Measurements from ENCODE around the gene ASCC3.

Gene ASCC3

GRCh38 chr6:100721256-100721655 is 159.9 kb downstream of the ASCC3 start:
- DNase-seq, result no peak

GRCh38 chr6:100719883-100720682 is 161.0 kb downstream of the ASCC3 start:
- no peak for DNase-seq

- DNase-seq, result no peak
Observed at GRCh38 chr6:100712997-100713396, 168.1 kb downstream of the ASCC3 start.

DNA sequence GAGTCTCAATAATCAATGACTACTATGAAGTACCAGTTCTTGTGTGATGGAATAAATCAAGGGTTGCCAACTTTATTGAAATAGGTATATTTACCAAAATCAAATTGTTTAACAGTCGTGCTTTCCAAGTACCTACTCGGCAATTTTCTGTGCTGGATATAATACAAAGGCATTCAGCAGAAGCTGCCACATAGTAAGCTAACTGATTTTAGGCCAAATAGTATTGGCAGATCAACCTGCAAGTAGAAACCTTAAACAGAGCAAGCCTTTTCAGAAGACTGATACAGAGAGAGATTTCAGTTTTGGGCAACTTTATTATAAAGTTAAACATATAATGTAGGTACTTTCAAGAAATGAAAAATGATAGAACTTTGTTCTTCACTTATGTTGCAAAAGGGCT is 174.6 kb downstream of the ASCC3 start:
- no peak for DNase-seq

DNA sequence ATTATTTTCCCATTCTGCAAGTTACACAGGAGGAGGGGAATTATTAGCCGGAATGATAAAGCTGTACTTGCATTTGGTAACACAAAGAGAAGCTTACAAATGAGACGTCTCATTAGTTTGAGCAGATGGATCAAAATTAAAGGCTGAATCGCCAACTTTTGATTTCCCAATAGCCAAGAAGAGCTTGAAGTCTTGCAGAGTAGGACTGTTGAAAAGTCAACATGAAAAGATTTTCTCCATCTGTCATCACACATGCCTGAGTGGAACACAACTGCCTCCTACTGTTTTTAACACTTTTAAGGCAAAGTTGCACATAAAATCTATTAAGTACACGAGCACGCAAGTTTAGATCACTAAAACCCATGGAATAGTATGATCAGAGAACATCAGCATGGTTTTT is 176.2 kb downstream of the ASCC3 start:
- DNase-seq, result no peak

DNA sequence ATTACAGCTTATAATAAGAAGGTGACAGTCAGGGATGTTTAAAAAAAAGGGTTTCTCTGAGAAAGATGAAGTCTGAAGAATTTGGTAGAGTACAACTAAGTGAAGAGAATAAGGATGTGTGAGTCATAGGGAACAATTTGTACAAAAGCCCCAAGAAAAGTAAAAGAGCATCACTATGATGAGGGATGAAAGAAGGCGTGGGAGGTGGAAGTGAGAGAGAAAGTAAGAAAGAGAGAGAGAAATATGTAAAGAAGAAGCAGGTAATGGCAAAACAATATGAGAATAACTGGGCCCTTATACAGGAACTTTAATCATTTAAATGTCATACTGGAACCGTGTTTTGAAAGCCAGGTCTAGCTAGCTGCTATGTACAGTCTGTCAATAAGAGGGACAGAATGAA is 179.4 kb downstream of the ASCC3 start:
- DNase-seq, result no peak

GRCh38 chr6:100700009-100700408 is 181.1 kb downstream of the ASCC3 start:
- no peak for DNase-seq

GRCh38 chr6:100695445-100695844 is 185.7 kb downstream of the ASCC3 start:
- no peak for DNase-seq

DNA sequence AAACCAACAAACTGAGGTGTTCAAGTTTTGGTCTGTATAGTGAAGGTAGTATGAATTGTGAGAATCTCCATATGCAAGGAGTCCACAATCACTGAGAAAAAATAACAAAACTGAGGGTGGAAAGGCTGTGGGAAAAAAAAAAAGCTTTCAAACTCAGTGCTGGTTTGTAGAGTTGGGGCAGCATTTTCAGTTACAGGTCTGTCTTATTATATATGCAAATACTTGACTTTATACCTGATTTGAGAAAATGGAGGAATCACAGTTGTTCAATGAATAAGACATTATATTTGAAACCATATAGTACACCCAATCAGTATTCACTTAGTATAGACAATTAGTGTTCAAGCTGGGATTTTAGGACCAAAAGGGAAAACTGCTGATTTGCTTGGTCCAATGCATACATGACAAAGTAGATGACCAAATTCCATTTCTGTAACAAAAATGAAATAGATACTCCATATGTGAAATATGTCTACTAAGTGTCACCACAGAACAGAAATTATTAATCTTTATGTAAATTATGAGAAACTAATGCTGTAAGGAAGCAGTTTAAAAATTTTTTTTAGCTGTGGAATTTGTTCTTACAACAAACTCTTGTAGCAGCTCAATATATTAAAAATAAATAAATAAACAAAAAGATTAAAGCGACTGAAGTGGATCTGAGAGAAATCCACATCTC is 187.7 kb downstream of the ASCC3 start:
- no peak for DNase-seq

DNA sequence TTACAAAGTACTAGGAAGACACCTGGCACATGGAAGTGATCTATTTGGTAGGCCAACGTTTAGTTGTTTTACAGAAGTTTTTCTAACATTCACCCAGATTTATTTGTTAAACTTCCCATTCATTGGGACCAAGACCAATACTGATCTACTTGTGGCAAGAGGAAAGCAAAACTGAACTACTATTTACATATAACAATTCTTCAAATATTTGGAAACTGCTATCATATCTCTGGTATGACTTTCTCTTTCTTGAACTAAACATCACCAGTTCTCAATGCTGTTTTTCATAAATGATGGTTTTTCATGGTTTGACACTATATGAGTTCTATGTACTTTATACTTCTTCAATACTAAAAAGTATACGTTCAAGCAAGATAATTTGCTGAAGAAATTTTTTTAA is 189.2 kb downstream of the ASCC3 start:
- no peak for DNase-seq

DNA sequence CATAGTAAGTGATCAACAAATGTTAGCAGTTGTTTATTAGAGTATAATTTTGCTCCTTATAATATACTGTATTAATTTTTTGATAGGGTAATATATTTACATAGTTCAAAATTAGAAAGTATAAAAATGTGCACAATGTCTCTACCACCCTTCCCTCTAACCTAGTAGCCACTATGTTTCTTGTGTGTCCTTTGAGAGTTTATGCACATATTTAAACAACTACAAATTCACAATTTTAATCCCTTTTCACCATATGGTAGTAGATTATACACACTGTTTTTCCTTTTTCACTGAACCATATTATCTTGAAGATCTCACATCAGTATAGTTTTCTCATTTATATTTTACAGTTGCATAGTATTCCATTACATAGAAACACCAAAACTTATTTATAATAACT is 194.9 kb downstream of the ASCC3 start:
- DNase-seq, result no peak

DNA sequence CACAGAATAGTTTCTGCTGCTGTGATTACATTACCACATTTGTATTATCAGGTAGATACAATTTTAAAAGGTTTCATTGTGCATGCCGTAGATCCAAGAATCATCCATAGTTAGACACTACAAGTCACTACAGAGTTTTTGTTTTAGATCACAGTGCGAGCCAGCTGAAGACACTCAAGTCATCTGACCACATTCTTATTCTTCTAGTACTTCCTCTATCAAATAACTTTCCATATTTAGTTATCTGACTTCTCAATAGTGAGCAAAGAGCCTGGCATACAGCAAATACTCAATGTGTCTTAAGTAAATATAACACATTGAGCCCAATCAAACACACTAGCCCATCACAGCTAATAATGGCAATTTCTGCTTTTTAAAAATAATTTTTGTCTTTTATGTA is 195.4 kb downstream of the ASCC3 start:
- DNase-seq, result no peak

DNA sequence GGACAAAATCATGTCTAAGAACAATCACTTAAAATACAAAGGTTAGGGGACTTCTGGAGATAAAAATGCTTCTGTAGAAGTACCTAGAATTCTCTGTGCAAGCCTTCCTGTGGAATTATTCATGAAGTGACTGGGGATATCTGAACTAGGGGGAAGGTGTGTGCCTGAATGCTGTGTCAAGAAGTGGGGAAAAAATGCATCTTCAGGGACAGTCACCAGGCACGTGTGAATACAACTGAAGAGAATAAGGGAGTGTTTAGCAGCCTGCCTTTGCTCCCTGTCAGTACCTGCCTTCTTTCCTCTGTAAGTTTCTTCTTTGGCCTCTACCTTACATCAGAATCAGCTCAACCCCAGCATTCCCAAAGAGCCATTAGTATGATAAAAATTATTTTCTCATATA is 201.0 kb downstream of the ASCC3 start:
- no peak for DNase-seq

DNA sequence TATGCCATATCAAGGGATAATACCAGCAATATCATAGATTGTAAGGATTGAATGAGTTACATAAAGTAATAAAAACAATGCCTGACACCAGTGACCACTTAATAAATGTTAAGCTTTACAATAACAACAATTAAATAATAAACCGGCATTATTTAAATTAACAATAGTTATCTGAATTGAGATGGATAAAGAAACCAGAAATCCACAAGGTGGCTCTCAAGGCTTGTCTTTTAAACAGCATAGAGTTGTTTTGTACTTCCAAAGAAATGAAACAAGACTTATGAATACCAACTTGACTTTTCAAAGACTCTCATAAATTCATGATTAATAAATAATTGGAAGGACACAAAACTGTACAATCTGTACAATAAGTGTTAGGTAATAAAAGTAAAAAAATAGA is 203.1 kb downstream of the ASCC3 start:
- no peak for DNase-seq

- no peak for DNase-seq
Observed at GRCh38 chr6:100677240-100677639, 203.9 kb downstream of the ASCC3 start.

DNA sequence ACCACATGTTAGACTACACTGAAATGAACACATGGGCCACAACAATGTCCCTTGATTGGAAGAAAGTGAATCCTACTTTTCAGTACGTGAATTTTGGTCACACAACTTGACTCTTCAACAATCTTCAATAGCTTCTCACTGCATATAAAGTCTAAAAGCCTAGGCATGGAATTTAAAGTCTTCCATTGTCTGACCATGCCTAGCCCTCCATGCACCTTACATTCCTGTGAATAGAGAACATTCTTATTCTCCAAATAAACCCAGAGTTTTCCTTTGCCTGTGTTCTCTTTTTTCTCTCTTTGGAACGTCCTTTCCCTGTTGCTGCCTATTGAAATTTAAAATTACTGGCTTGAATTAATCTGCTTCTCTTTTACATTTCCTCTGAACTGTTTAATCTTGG is 207.5 kb downstream of the ASCC3 start:
- DNase-seq, result no peak

DNA sequence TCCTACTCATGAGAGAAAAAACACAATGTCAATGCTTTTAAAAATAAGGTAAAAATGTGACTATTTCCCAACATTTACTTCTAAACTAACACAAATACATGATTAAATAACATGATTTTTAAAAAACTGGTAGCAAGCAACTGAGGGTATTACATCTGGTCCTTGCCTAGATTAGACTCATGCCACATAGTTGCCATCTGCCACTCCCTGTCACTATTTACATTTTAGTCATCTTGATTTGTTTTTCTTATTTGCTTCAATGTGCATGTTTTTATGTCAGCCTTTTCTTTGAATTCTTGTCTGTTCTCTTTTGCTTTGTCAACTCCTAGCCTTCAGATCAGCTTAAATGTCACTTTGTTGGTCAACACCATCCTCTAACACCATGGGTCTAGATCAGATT is 209.4 kb downstream of the ASCC3 start:
- DNase-seq, result no peak

GRCh38 chr6:100670056-100670455 is 211.1 kb downstream of the ASCC3 start:
- no peak for DNase-seq

DNA sequence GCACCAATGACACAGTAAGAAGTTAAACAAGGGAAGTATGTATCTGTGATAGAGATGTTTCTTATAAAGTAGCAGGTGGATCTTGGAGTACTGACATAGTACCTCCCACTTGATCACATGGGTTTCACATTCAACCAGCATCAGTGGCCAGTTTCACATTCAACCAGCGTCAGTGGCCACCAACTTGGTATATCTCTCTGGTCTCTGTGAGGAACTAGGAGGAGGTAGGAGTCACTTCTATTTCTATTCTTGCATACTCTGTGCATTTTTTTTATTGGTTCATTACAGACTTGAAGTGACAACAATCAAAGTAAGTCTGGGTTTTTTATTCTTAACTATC is 216.1 kb downstream of the ASCC3 start:
- DNase-seq, result no peak

DNA sequence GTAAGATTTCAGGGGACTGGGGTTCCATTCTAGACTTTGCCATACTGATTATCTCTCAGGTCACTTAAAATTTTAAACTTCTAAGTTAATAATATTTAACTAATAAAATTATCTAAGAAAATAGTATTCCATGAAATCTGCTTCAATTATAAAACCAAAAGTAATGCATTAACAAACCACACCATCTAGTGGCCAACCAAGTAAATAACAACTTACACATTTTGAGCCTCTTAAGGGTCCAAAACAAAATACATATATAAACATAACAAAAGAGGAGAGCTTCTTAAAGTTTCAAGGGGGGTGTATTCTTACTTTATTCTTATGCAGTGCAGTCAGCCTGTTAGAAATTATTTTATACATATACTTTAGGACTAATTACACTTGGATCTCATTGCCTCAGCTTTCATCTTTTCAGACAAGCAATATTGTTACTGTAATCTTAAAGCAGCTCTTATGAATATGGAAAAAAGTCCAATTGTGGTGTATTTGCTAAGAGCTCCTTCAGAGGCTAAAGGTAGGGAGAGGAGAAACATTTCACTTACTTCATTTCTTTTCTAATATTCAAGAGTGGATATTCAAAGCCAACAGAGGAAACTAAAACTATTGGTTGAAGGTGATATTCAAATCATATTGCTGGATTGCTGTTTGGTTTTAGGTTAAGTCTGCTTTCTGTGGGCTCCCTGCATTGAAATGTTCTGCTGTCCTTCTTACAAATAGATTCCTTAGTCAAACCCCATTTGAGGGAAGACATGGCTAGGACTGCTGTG is 216.7 kb downstream of the ASCC3 start:
- no peak for DNase-seq

- DNase-seq, result no peak
Observed at GRCh38 chr6:100663219-100663863, 217.8 kb downstream of the ASCC3 start.

GRCh38 chr6:100662264-100662663 is 218.9 kb downstream of the ASCC3 start:
- no peak for DNase-seq

DNA sequence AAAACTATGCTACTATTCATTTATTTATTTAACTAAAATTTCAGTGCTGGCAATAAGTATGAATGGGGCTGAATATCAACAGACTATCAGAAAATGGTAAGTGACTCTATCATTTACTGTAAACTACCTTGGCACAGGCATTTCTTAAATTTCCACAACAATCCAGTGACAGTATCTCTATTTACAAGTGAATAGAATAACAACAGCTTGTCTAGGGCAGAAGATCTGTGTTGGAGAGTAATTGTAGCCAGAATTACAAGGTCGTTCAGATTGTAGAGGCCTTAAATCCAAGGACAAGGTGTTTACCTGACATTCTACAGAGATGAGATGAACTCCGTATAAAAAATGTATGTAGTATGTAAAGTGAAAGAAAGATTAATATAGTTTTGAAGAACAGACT is 222.6 kb downstream of the ASCC3 start:
- no peak for DNase-seq

All from activated effector memory CD4-positive, alpha-beta T cell treated with anti-CD3 and anti-CD28 coated beads, Interleukin-2, amount 50 U/mL, for 16 hours (primary cell).